Measurements from ENCODE around the gene RSU1. TPM values are rescaled to one million over a fixed set of nuclear protein-coding genes. Genes with fewer than 3 reads are reported as not detected.

Gene RSU1
- total and polyA plus RNA-seq, 10 of the 15 experiments (the other 5 are each of a cell fraction or from before 2014, with no cell fraction given), result 49.2 to 139 (median 81.3) TPM

GRCh38 chr10:16644146-16644545 lies 173.1 kb downstream of the RSU1 start:
- H4K20me1 ChIP-seq (ENCODE audit: control insufficient read depth, insufficient read depth), result no peaks in the 10 kb centered on the region
- in situ Hi-C loops (cut with MboI), result no loop called here
- no peak overlapping the region for H2AFZ ChIP-seq (ENCODE audit: control insufficient read depth, low read depth, low read length)
- no peak overlapping the region for H3K9ac ChIP-seq (ENCODE audit: control insufficient read depth, insufficient read depth, low read length)
- no peaks in the 10 kb centered on the region for H3K27me3 ChIP-seq (replicated peaks in 1 of 2; ENCODE audit: control insufficient read depth in 2 of 2, insufficient read depth in 2 of 2, low read length in 1 of 2)
- no TSS peak for BruUV-seq (replicated peaks)
- DNase-seq (ENCODE audit: low read depth, low spot score), result no peak
- 79% methylated on average over 5 of the region's 5 CpGs for WGBS (ENCODE audit: insufficient coverage, insufficient replicate concordance, low lambda C conversion rate, missing lambda C conversion rate)
- no peaks in the 10 kb centered on the region for H3K79me2 ChIP-seq (ENCODE audit: control insufficient read depth, insufficient read depth, low read length)
- ATAC-seq, result no peak
- no peaks in the 10 kb centered on the region for H3K9me3 ChIP-seq (replicated peaks; ENCODE audit: control insufficient read depth, insufficient read depth, low read length)
- no peak overlapping the region for H3K4me2 ChIP-seq (ENCODE audit: control insufficient read depth, insufficient read depth)
- no peak overlapping the region for H3K27ac ChIP-seq (ENCODE audit: control insufficient read depth, insufficient read depth)
- no peaks in the 10 kb centered on the region; a peak in 1 of 4 replicates for H3K36me3 ChIP-seq (ENCODE audit: control insufficient read depth in 2 of 2, insufficient read depth in 2 of 2, low read length in 1 of 2)
- intact Hi-C loops (cut with micrococcal nuclease; ENCODE audit: unreplicated experiment), result no loop called here
- POLR2A ChIA-PET, result no interaction called here
- FAIRE-seq, result no peak
- TF ChIP-seq RUNX3 (IDR thresholded peaks at IDR 0.05; ENCODE audit: low read length) (peak; percentile 33; the same call in 1 of the 2 replicates), CTCF (IDR thresholded peaks at IDR 0.05 in 2 of 3, conservative IDR thresholded peaks at IDR 0.05 in 1 of 3; ENCODE audit: control insufficient read depth in 2 of 3, extremely low read depth in 1 of 3, insufficient read depth in 1 of 3, low read depth in 3 of 3, low read length in 3 of 3) (no peak)
- H3K4me1 ChIP-seq (ENCODE audit: control insufficient read depth, insufficient read depth, low read length), result no peaks in the 10 kb centered on the region
- CTCF ChIA-PET, result no interaction called here
- RAD21 ChIA-PET (ENCODE audit: unreplicated experiment), result no interaction called here
- SMC1A ChIA-PET (ENCODE audit: uncharacterized antibody, unreplicated experiment), result no interaction called here
- no peak overlapping the region for H3K4me3 ChIP-seq

- no peak for ATAC-seq
- no peak overlapping the region for H2AFZ ChIP-seq (ENCODE audit: control insufficient read depth, low read depth, low read length)
- H4K20me1 ChIP-seq (ENCODE audit: control insufficient read depth, insufficient read depth), result no peaks in the 10 kb centered on the region
- no peaks in the 10 kb centered on the region for H3K9me3 ChIP-seq (replicated peaks; ENCODE audit: control insufficient read depth, insufficient read depth, low read length)
- FAIRE-seq, result no peak
- in situ Hi-C loops (cut with MboI), result no loop called here
- no peak overlapping the region for H3K4me3 ChIP-seq
- BruUV-seq (replicated peaks), result no TSS peak
- WGBS (ENCODE audit: insufficient coverage, insufficient replicate concordance, low lambda C conversion rate, missing lambda C conversion rate), result 100% methylated on average over 3 of the region's 3 CpGs
- ChIA-PET SMC1A (ENCODE audit: uncharacterized antibody, unreplicated experiment) (no interaction called here), POLR2A (no interaction called here), CTCF (no interaction called here), RAD21 (ENCODE audit: unreplicated experiment) (no interaction called here)
- no peaks in the 10 kb centered on the region for H3K27me3 ChIP-seq (replicated peaks in 1 of 2; ENCODE audit: control insufficient read depth in 2 of 2, insufficient read depth in 2 of 2, low read length in 1 of 2)
- DNase-seq (ENCODE audit: low read depth, low spot score), result no peak
- no peaks in the 10 kb centered on the region for H3K79me2 ChIP-seq (ENCODE audit: control insufficient read depth, insufficient read depth, low read length)
- TF ChIP-seq KAT2A (conservative IDR thresholded peaks at IDR 0.05; ENCODE audit: control insufficient read depth, low read depth, low read length) (no peak), IKZF2 (IDR thresholded peaks at IDR 0.05) (no peak), KLF5 (IDR thresholded peaks at IDR 0.05; ENCODE audit: partially characterized antibody) (no peak), TBL1XR1 (IDR thresholded peaks at IDR 0.05; ENCODE audit: low read depth, low read length) (no peak), ZNF207 (IDR thresholded peaks at IDR 0.05; ENCODE audit: borderline replicate concordance) (no peak), CREM (IDR thresholded peaks at IDR 0.05; ENCODE audit: low read depth) (no peak), POLR2AphosphoS2 (IDR thresholded peaks at IDR 0.05; ENCODE audit: low read depth, low read length) (no peak), ESRRA (IDR thresholded peaks at IDR 0.05; ENCODE audit: low read length) (no peak), EGR1 (IDR thresholded peaks at IDR 0.05; ENCODE audit: borderline replicate concordance in 1 of 2, low read depth in 2 of 2, low read length in 2 of 2) (no peak), IKZF1 (conservative IDR thresholded peaks at IDR 0.05) (no peak), MLLT1 (IDR thresholded peaks at IDR 0.05) (no peak)
- intact Hi-C loops (cut with micrococcal nuclease; ENCODE audit: unreplicated experiment), result no loop called here
- no peaks in the 10 kb centered on the region for H3K4me1 ChIP-seq (ENCODE audit: control insufficient read depth, insufficient read depth, low read length)
- H3K36me3 ChIP-seq (ENCODE audit: control insufficient read depth in 2 of 2, insufficient read depth in 2 of 2, low read length in 1 of 2), result no peaks in the 10 kb centered on the region; a peak in 1 of 4 replicates
- H3K27ac ChIP-seq (ENCODE audit: control insufficient read depth, insufficient read depth), result no peak overlapping the region
- no peak overlapping the region for H3K4me2 ChIP-seq (ENCODE audit: control insufficient read depth, insufficient read depth)
- no peak overlapping the region for H3K9ac ChIP-seq (ENCODE audit: control insufficient read depth, insufficient read depth, low read length)
Measured at GRCh38 chr10:16643502-16643901, 173.7 kb downstream of the RSU1 start.
